Sigmoid colon (tissue), 7 donors: ENCODE results near the gene DHX58. TPM values are rescaled to one million over a fixed set of nuclear protein-coding genes. Genes with fewer than 3 reads are reported as not detected.

Source experiments
- DNase-seq: peaks from one replicate; pipeline ENCODE4 v3.0.0-alpha.2; 2019
- H3K27ac ChIP-seq, 4 donors: fragments of 200-600 bp; sonication (generic); one replicate each; pipeline ENCODE4 v1.5.1; 2016 to 2019; ENCODE audit warnings: mild to moderate bottlenecking in 1 of 4
- H3K27me3 ChIP-seq, 3 donors: fragments of 200-600 bp; sonication (generic); one replicate each; pipeline ENCODE4 v1.5.1; 2019; ENCODE audit warnings: mild to moderate bottlenecking in 1 of 3
- H3K36me3 ChIP-seq, 4 donors: fragments of 200-600 bp; sonication (generic); one replicate each; pipeline ENCODE4 v1.5.1; 2016 to 2019
- H3K4me1 ChIP-seq, 4 donors: fragments of 200-600 bp; sonication (generic); one replicate each; pipeline ENCODE4 v1.5.1; 2017 to 2019
- H3K4me3 ChIP-seq, 4 donors: fragments of 200-600 bp; sonication (generic); one replicate each; pipeline ENCODE4 v1.5.1; 2017 to 2019; ENCODE audit warnings: mild to moderate bottlenecking in 2 of 4, moderate library complexity in 1 of 4
- H3K9me3 ChIP-seq, 4 donors: fragments of 200-600 bp in 3 of 4; sonication (generic) in 3 of 4; one replicate each; pipeline versions ENCODE4 v1.5.1 to v1.6.1; 2013 to 2019
- CTCF ChIP-seq, 4 experiments: fragments of 450-650 bp in 3 of 4; fragments of 200-600 bp in 1 of 4; IDR thresholded peaks; one replicate each; pipeline ENCODE4 v1.5.1; 2016 to 2019; ENCODE audit warnings: antibody characterized with exemption in 4 of 4, mild to moderate bottlenecking in 3 of 4, moderate library complexity in 2 of 4
- EP300 ChIP-seq, 4 donors: sonication (generic); formaldehyde crosslinking; IDR thresholded peaks; one replicate each; pipeline ENCODE4 v1.6.1; 2017; ENCODE audit warnings: antibody characterized with exemption in 4 of 4
- POLR2A ChIP-seq, 2 donors: fragments of 450-650 bp; IDR thresholded peaks; one replicate each; pipeline ENCODE4 v1.6.1; 2016; ENCODE audit warnings: antibody characterized with exemption in 2 of 2, mild to moderate bottlenecking in 2 of 2, moderate library complexity in 2 of 2
- POLR2AphosphoS5 ChIP-seq, 4 donors: sonication (generic); formaldehyde crosslinking; IDR thresholded peaks; one replicate each; pipeline ENCODE4 v1.6.1; 2017; ENCODE audit warnings: antibody characterized with exemption in 4 of 4
- WGBS, 2 donors: extraction: QIAGEN DNeasy Blood & Tissue Kit; methylation state at CpG; one replicate each; pipeline ENCODE4 v1.1.7; 2013; 5-methylcytosine and 5-hydroxymethylcytosine counted together
- intact Hi-C: fragments of 100-400 bp; cut with DNase I; formaldehyde crosslinking; loops from one replicate; pipeline ENCODE4 v1.15.1; 2023
- polyA plus RNA-seq, 3 donors: library from polyadenylated mRNA; stranded (reverse); fragments of 200-250 nt; gene quantifications; one replicate each; pipeline ENCODE4 v1.2.3, GENCODE V29; 2013
- total RNA-seq, 4 donors: library from RNA; depleted of rRNA; stranded (reverse); fragments of >200 nt; gene quantifications; one replicate each; pipeline ENCODE4 v1.1.0, GENCODE V29; 2016
- donor health status: healthy with polysubstance abuse.
- donor health status: Bipolar disorder and iron deficiency.
- donor health status: healthy.

The DHX58 gene
- total and polyA plus RNA-seq, 7 donors, result 4.4 to 19.0 (median 14.5) TPM

- H3K27me3 ChIP-seq, result peaks cover 6 to 19% (median 18%) of the 10 kb centered on the region in 3 donors
- H3K4me1 ChIP-seq, result peaks cover 0 to 12% (median 10%) of the 10 kb centered on the region in 4 donors
- TF ChIP-seq CTCF (IDR thresholded peaks at IDR 0.05) (peak; percentile 31 to 64 (median 54)), EP300 (IDR thresholded peaks at IDR 0.05) (no peak), POLR2AphosphoS5 (IDR thresholded peaks at IDR 0.05) (no peak), POLR2A (IDR thresholded peaks at IDR 0.05) (no peak)
- peaks cover 0 to 15% (median 6%) of the 10 kb centered on the region in 4 donors for H3K36me3 ChIP-seq
- H3K4me3 ChIP-seq, result no peak overlapping the region
- intact Hi-C loops, result loop anchor here (5.0 kb wide), 1 partner anchor 139 kb away; no protein-coding TSS in a partner anchor
- H3K9me3 ChIP-seq, result no peaks in the 10 kb centered on the region
- DNase-seq, result peak; percentile 83
- no peak overlapping the region for H3K27ac ChIP-seq
- WGBS, 2 donors, result 30 to 50% methylated on average over 14 of the region's 14 CpGs
These were observed 10.8 kb downstream of the DHX58 start for GRCh38 chr17:42101513-42102292.

GRCh38 chr17:42098730-42099399 is 13.6 kb downstream of the DHX58 start:
- no peak overlapping the region for H3K4me3 ChIP-seq

GRCh38 chr17:42097691-42098631 is 14.6 kb downstream of the DHX58 start, which contains the start of gene ZNF385C:
TSS of gene ZNF385C (minus strand) at chr17:42098473. CDS start at chr17:42063056, 35,417 bp downstream.
- intact Hi-C loops, result no loop called here
- Histone ChIP-seq H3K27ac (no peak within 1 kb of the TSS), H3K27me3 (peaks cover 12 to 42% (median 28%) of the 10 kb centered on the region in 3 donors), H3K9me3 (no peaks in the 10 kb centered on the region), H3K36me3 (no peaks in the 10 kb centered on the region), H3K4me3 (peak within 1 kb of the TSS in 2 of 4 donors; percentile 5 to 6), H3K4me1 (peaks cover 0 to 12% (median 10%) of the 10 kb centered on the region in 4 donors)
- no peak for TF ChIP-seq POLR2A (IDR thresholded peaks at IDR 0.05)
- no peak for TF ChIP-seq CTCF (IDR thresholded peaks at IDR 0.05)
- TF ChIP-seq EP300 (IDR thresholded peaks at IDR 0.05), result no peak
- TF ChIP-seq POLR2AphosphoS5 (IDR thresholded peaks at IDR 0.05), result no peak
- WGBS, 2 donors, result 8 to 11% methylated on average over 52 of the region's 52 CpGs
- no peak for DNase-seq

More at GRCh38 chr17:42098730-42099399, 13.6 kb downstream of the DHX58 start:
- Histone ChIP-seq H3K4me1 (peaks cover 0 to 12% (median 10%) of the 10 kb centered on the region in 4 donors), H3K27ac (no peak overlapping the region), H3K27me3 (peaks cover 12 to 42% (median 28%) of the 10 kb centered on the region in 3 donors), H3K9me3 (no peaks in the 10 kb centered on the region), H3K36me3 (peaks cover 0 to 6% (median 0%) of the 10 kb centered on the region in 4 donors)
- intact Hi-C loops, result no loop called here
- TF ChIP-seq POLR2AphosphoS5 (IDR thresholded peaks at IDR 0.05) (no peak), CTCF (IDR thresholded peaks at IDR 0.05) (no peak), POLR2A (IDR thresholded peaks at IDR 0.05) (no peak), EP300 (IDR thresholded peaks at IDR 0.05) (no peak)
- DNase-seq, result no peak
- 62 to 72% methylated on average over 14 of the region's 14 CpGs for WGBS, 2 donors

GRCh38 chr17:42096360-42097111 is 16.0 kb downstream of the DHX58 start:
- Histone ChIP-seq H3K4me1 (peaks cover 0 to 9% (median 8%) of the 10 kb centered on the region in 4 donors), H3K9me3 (no peaks in the 10 kb centered on the region), H3K36me3 (no peaks in the 10 kb centered on the region), H3K27me3 (peaks cover 12 to 42% (median 28%) of the 10 kb centered on the region in 3 donors), H3K4me3 (no peak overlapping the region), H3K27ac (no peak overlapping the region)
- WGBS, 2 donors, result 65 to 79% methylated on average over 8 of the region's 8 CpGs
- DNase-seq, result no peak
- intact Hi-C loops, result no loop called here
- TF ChIP-seq EP300 (IDR thresholded peaks at IDR 0.05) (no peak), POLR2A (IDR thresholded peaks at IDR 0.05) (no peak), CTCF (IDR thresholded peaks at IDR 0.05) (no peak), POLR2AphosphoS5 (IDR thresholded peaks at IDR 0.05) (no peak)
